BLaER1 (cell line): ENCODE measurements around the gene MID1.

Experiments
- H3K27ac ChIP-seq: shearing (Covaris generic); formaldehyde crosslinking; 2 replicates; pipeline ENCODE4 v1.8.1; 2022
- H3K27me3 ChIP-seq: shearing (Covaris generic); formaldehyde crosslinking; 2 replicates; pipeline ENCODE4 v1.8.1; 2022
- H3K36me3 ChIP-seq: shearing (Covaris generic); formaldehyde crosslinking; 2 replicates; pipeline ENCODE4 v1.8.1; 2022
- H3K4me1 ChIP-seq: shearing (Covaris generic); formaldehyde crosslinking; 2 replicates; pipeline ENCODE4 v1.8.1; 2022
- H3K4me2 ChIP-seq: shearing (Covaris generic); formaldehyde crosslinking; 2 replicates; pipeline ENCODE4 v1.8.1; 2022
- H3K4me3 ChIP-seq: shearing (Covaris generic); formaldehyde crosslinking; 2 replicates; pipeline ENCODE4 v1.8.1; 2022
- H3K9ac ChIP-seq: shearing (Covaris generic); formaldehyde crosslinking; 2 replicates; pipeline ENCODE4 v1.8.1; 2022
- H3K9me3 ChIP-seq: shearing (Covaris generic); formaldehyde crosslinking; 2 replicates; pipeline ENCODE4 v1.8.1; 2022
- H4K20me1 ChIP-seq: shearing (Covaris generic); formaldehyde crosslinking; 2 replicates; pipeline ENCODE4 v1.8.1; 2022
- Cebpa-rat ChIP-seq: shearing (Covaris generic); IDR thresholded peaks from 2 replicates; pipeline ENCODE4 v1.8.1; 2022

The MID1 gene

DNA sequence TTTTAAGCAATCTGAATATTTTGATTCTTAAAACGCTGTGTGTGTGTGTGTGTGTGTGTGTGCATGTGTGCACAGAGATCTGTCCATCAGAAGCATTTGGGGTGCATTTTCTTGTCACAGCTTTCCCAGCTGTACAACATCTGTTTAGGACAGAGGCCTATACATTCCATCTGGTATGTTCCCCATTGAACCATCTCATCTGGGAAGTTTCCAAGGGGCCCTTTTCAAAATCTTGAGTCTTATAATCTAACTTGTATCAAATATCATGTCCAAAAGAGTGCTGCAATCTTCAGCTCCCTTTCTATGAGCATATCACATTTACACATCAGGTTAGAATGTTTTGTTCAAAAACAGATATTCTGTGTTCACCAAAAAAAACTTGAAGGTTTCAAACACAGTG, 16.5 kb upstream of the MID1 start:
- TF ChIP-seq Cebpa-rat, result no peak
- no peak overlapping the region for H3K4me3 ChIP-seq
- no peaks in the 10 kb centered on the region for H3K4me1 ChIP-seq
- no peaks in the 10 kb centered on the region for H3K36me3 ChIP-seq
- H3K9me3 ChIP-seq, result peaks cover 4% of the 10 kb centered on the region; the same call in 1 of the 2 replicates
- no peaks in the 10 kb centered on the region for H4K20me1 ChIP-seq
- H3K27ac ChIP-seq, result no peak overlapping the region
- H3K9ac ChIP-seq, result no peak overlapping the region
- H3K27me3 ChIP-seq, result peaks cover 73% of the 10 kb centered on the region
- no peak overlapping the region for H3K4me2 ChIP-seq

DNA sequence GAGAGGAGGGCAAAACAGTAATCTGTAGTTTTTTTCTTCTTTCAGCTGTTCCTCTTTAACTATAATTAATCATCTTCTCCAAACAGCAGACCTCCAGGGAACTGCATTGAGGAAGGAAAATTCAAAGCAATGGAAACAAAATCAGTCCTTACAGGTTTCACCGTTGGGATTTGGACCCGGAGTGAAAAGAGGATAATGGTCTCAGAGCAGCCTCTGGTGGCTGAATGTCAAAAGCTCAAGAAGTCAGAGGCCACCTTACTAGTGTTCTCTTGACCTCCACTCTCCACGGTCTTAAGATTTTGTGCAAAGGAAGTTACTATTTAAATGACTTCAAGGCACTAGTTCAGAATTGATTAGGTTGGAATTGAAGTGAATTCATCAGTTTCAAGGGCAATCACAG, 16.0 kb upstream of the MID1 start:
- no peak for TF ChIP-seq Cebpa-rat
- Histone ChIP-seq H3K27me3 (peaks cover 75% of the 10 kb centered on the region), H3K9me3 (peaks cover 4% of the 10 kb centered on the region; the same call in 1 of the 2 replicates), H3K4me3 (no peak overlapping the region), H3K9ac (no peak overlapping the region), H3K36me3 (no peaks in the 10 kb centered on the region), H3K27ac (no peak overlapping the region), H3K4me2 (no peak overlapping the region), H4K20me1 (no peaks in the 10 kb centered on the region), H3K4me1 (no peaks in the 10 kb centered on the region)

DNA sequence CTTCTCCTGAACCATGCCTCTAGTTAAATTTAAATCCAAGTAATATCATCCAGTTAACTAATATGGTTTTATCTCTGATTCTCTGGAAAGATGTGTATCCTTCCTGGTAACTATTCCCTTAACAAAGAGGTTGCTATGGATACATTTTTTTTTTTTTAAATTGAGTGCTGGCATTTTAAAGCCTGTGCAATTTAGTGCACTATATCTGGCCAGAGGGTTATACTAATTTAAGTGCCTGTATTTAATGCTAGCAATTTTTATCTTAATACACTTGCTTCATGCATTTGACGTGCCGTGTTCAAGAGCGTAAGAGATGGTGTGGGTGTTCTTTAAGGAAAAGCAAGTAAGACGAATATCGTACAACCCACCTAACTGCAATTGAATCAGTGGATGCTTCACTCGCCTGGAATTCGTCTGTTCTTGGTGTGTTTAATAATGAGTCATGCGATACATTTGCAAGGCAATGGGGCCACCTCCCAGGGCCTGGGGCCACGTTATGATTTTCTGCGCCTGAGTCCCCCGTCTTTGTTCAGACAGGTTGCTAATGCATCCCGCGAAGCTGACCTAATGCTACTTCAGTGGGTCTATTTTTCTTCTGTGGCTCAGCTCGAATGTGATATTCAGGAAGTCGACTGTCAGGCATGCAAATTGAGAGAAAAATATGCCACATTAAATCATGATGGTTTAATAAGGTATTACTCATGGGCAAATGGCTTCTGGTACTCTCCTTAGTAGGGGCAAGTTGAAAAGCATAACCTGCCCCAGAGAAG, 14.2 kb upstream of the MID1 start:
- no peaks in the 10 kb centered on the region for H3K4me1 ChIP-seq
- no peaks in the 10 kb centered on the region for H3K36me3 ChIP-seq
- TF ChIP-seq Cebpa-rat, result no peak
- no peak overlapping the region for H3K27ac ChIP-seq
- no peak overlapping the region for H3K4me2 ChIP-seq
- no peaks in the 10 kb centered on the region for H4K20me1 ChIP-seq
- no peak overlapping the region for H3K9ac ChIP-seq
- peaks cover 88% of the 10 kb centered on the region for H3K27me3 ChIP-seq
- peaks cover 4% of the 10 kb centered on the region; the same call in 1 of the 2 replicates for H3K9me3 ChIP-seq
- H3K4me3 ChIP-seq, result no peak overlapping the region

DNA sequence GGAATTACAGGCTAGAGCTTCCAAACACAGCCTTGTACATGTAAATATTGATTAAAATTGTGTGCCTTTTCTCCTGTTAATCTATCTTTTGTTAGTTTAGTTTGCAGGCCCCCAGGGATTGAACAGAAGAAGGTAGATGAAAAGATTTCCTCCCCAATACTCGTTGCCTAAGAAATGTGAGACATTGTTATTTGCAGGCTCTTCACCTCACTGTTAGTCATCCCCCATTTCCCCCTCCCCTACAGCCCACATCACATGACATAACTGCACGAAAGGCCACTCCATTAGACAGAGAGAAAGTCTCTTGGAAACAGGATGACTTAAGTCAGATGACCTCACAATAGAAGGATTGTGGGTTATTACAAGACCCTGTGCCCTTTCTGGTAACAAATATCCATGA, 13.3 kb upstream of the MID1 start:
- no peak overlapping the region for H3K9ac ChIP-seq
- no peak overlapping the region for H3K4me2 ChIP-seq
- H3K27me3 ChIP-seq, result peaks cover 88% of the 10 kb centered on the region
- H3K4me1 ChIP-seq, result no peaks in the 10 kb centered on the region
- no peak for TF ChIP-seq Cebpa-rat
- peaks cover 4% of the 10 kb centered on the region; the same call in 1 of the 2 replicates for H3K9me3 ChIP-seq
- no peak overlapping the region for H3K27ac ChIP-seq
- H3K4me3 ChIP-seq, result no peak overlapping the region
- H3K36me3 ChIP-seq, result no peaks in the 10 kb centered on the region
- H4K20me1 ChIP-seq, result no peaks in the 10 kb centered on the region

DNA sequence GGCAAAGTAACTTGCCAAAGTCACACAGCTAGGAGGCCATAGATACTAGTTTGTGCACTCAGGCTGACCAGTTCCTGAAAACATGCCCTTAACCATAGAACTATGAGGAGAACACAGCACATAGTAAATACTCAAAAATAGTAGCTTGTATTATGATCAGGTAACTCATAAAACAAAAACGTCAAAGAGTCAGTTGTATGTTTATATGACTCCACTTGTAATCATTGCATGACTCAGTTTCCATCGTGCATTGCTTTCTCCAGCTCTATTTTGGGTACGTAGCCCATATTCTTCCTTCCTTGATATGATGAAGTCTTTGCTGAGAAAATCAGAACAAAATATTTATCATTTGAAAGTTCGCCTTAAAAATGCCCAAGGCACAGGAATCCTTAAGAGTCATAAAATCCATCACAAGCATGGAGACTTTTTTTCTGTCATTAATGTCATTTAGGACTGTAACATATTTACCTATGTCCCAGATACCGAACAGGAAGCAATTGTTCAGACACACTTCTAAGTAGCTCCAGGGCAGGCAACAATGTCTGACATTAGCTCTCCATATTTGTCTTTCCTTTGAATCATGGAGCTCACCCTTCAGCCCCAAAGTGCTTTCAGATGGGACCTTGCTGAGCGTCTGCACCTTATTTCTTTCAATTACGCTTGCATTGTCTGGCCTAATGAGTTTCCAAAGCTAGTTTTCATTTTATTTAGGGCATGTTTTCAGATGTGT, 11.2 kb upstream of the MID1 start:
- H3K36me3 ChIP-seq, result no peaks in the 10 kb centered on the region
- no peaks in the 10 kb centered on the region for H3K9me3 ChIP-seq
- no peak overlapping the region for H3K9ac ChIP-seq
- no peaks in the 10 kb centered on the region for H3K4me1 ChIP-seq
- H3K27ac ChIP-seq, result no peak overlapping the region
- TF ChIP-seq Cebpa-rat, result no peak
- H3K4me3 ChIP-seq, result no peak overlapping the region
- H4K20me1 ChIP-seq, result no peaks in the 10 kb centered on the region
- H3K4me2 ChIP-seq, result no peak overlapping the region
- peaks cover 88% of the 10 kb centered on the region for H3K27me3 ChIP-seq

DNA sequence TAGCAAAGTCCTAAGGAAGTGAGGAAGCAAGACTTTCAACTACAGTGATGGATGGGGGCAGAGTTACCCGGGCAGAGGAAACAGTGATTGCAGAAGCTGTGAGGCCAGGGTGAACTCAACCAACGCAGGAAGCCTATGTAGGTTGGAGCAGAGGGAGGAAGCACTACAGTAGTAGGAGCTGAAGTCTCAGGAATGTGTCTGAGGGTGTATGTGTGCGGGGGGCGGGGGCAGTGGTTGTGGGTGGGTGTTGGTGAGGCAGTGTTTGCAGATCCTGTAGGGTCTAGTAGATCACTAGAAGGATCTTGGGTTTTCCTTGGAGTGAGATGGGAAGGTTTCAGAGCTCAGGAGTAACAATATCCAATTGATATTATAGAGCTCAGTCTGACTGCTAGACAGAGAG, 9.9 kb upstream of the MID1 start:
- Histone ChIP-seq H3K9me3 (no peaks in the 10 kb centered on the region), H3K36me3 (no peaks in the 10 kb centered on the region), H3K9ac (no peak overlapping the region), H3K4me1 (no peaks in the 10 kb centered on the region), H3K4me2 (no peak overlapping the region), H3K27ac (no peak overlapping the region), H3K27me3 (peaks cover 88% of the 10 kb centered on the region), H3K4me3 (no peak overlapping the region), H4K20me1 (no peaks in the 10 kb centered on the region)
- no peak for TF ChIP-seq Cebpa-rat

DNA sequence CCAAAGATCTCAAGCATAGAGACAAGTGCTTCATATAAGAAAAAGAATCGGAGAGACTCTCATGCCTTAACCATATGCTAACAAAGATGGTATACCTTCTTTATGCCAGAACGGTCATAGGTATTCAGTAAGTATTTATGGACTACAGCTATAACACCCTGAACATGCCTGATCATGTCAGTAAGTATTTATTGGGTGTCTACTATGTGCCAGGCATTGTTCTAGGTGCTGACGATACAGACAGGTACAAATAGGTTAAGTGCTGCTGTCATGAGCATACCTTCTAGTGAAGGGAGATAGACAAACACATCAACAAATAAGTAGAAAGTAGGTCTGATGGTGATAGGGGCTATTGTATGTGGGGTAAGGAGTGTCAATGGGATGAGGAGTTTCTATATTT, 9.5 kb upstream of the MID1 start:
- H3K4me2 ChIP-seq, result no peak overlapping the region

DNA sequence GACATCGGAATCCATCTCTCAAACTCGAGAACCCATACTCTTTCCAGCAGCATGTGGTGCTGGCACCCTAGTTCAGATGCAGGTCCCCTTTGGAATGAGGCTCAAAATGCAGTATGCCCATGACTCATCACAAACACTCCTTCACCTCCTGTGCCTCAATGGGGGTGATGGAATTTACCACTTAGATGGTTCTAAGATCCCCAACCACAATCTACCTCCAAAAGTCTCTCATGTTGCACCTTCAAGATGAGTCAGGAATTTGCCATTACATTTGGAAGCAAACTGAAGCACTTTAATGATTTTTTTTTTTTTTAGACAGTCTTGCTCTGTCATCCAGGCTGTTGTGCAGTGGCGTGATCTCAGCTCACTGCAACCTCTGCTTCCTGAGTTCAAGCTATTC, 8.5 kb upstream of the MID1 start:
- no peaks in the 10 kb centered on the region for H3K4me1 ChIP-seq
- H3K4me3 ChIP-seq, result no peak overlapping the region
- no peak overlapping the region for H3K27ac ChIP-seq
- H3K27me3 ChIP-seq, result peaks cover 82% of the 10 kb centered on the region
- H3K9ac ChIP-seq, result no peak overlapping the region
- H3K9me3 ChIP-seq, result no peaks in the 10 kb centered on the region
- TF ChIP-seq Cebpa-rat, result no peak
- no peaks in the 10 kb centered on the region for H3K36me3 ChIP-seq
- no peaks in the 10 kb centered on the region for H4K20me1 ChIP-seq
- H3K4me2 ChIP-seq, result no peak overlapping the region

More for the DNA sequence above, 9.5 kb upstream of the MID1 start:
- H3K36me3 ChIP-seq, result no peaks in the 10 kb centered on the region
- H3K4me1 ChIP-seq, result no peaks in the 10 kb centered on the region
- H3K9me3 ChIP-seq, result no peaks in the 10 kb centered on the region
- H3K4me3 ChIP-seq, result no peak overlapping the region
- peaks cover 85% of the 10 kb centered on the region for H3K27me3 ChIP-seq
- no peak for TF ChIP-seq Cebpa-rat
- H4K20me1 ChIP-seq, result no peaks in the 10 kb centered on the region
- H3K9ac ChIP-seq, result no peak overlapping the region
- no peak overlapping the region for H3K27ac ChIP-seq

DNA sequence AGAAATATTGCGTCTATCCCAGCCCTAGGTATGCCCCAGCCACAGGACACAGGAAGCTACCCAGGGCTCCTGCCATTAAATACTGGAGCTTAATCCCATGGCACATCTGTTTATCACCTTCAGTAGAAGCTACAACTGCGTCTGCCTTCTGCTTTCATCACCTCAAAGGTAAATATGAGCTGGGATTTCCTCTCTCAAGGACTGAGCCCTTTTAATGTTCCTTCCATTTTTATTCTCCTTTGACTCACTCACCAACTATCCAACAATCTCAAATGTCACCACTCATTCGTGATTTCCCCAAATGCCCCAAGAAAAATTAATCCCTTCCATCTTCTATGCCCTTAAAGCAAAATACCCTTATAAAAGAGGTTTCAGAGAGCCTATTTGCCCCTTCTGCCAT, 1.8 kb upstream of the MID1 start:
- Histone ChIP-seq H3K4me2 (no peak overlapping the region), H3K4me1 (no peaks in the 10 kb centered on the region), H3K27ac (no peak overlapping the region), H3K4me3 (no peak overlapping the region), H3K9ac (no peak overlapping the region), H3K27me3 (peaks cover 89% of the 10 kb centered on the region), H4K20me1 (peaks cover 31% of the 10 kb centered on the region; the same call in 1 of the 2 replicates), H3K9me3 (no peaks in the 10 kb centered on the region), H3K36me3 (no peaks in the 10 kb centered on the region)
- TF ChIP-seq Cebpa-rat, result no peak

DNA sequence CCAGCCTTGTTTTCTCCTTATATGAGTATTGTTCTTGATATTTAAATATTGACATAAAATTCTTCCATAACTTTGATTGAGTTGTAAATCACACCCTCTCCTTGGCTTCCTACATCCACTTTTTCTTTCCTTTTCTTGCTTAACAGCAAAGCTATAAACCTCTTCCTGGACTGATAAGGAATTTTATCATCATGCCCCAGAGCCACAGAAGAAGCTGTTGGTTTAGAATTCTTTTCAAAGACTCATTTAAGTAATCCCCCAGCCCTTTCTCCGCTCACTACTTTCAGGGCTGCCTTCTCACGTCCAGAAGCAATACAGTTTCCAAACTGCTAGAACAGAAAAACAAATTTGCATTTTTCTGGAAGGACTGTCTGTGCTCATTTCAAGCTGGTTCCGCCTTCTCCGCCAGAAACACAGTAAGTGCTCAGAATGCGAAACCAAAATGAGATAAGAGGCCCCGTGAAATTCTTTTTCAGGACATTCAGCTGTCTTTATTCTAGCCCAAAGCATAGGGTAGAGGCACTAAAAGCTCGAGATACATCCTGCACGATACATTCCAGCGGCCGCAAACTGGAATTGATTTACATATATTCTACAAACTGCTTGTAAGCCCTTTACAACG, 849 bp downstream of the MID1 start:
- TF ChIP-seq Cebpa-rat, result no peak

More for the DNA sequence above, 849 bp downstream of the MID1 start:
- H3K4me1 ChIP-seq, result no peaks in the 10 kb centered on the region
- no peak overlapping the region; the same call in 1 of the 2 replicates for H3K9ac ChIP-seq
- peaks cover 96% of the 10 kb centered on the region for H3K27me3 ChIP-seq
- peak overlapping the region; percentile 70 for H3K4me2 ChIP-seq
- H3K9me3 ChIP-seq, result no peaks in the 10 kb centered on the region
- H3K27ac ChIP-seq, result no peak overlapping the region
- H3K4me3 ChIP-seq, result peak overlapping the region; percentile 64
- no peaks in the 10 kb centered on the region for H3K36me3 ChIP-seq
- H4K20me1 ChIP-seq, result peaks cover 31% of the 10 kb centered on the region; the same call in 1 of the 2 replicates
